H9 (cell line): ENCODE measurements around the gene SELENOV. TPM values are rescaled to one million over a fixed set of nuclear protein-coding genes. Genes with fewer than 3 reads are reported as not detected.
"Not testable (repeated sequence)": the region's sequence is repeated elsewhere in the genome, so short reads cannot be mapped to it uniquely, and the experiment has no call there.

Experiments
- DNase-seq: peaks from one replicate; pipeline ENCODE4 v3.0.0-alpha.2; 2017
- H2AFZ ChIP-seq: one replicate; pipeline ENCODE4 v1.6.1; 2013; ENCODE audit warnings: mild to moderate bottlenecking, low read length, control low read depth, moderate library complexity
- H2AK5ac ChIP-seq: 2 replicates; pipeline ENCODE4 v1.6.1; 2013; ENCODE audit warnings: low read length, control low read depth, mixed read lengths; ENCODE audit not compliant: insufficient read length
- H2BK120ac ChIP-seq: one replicate; pipeline ENCODE4 v1.6.1; 2013; ENCODE audit warnings: low read depth, mild to moderate bottlenecking, low read length, control low read depth, inconsistent platforms; ENCODE audit not compliant: poor library complexity, severe bottlenecking
- H2BK12ac ChIP-seq: 2 replicates; pipeline ENCODE4 v1.6.1; 2013; ENCODE audit warnings: low read length, control low read depth, mixed read lengths, low read depth; ENCODE audit not compliant: insufficient read length
- H2BK15ac ChIP-seq: 2 replicates; pipeline ENCODE4 v1.6.1; 2013; ENCODE audit warnings: low read depth, low read length, control low read depth
- H2BK20ac ChIP-seq: one replicate; pipeline ENCODE4 v1.6.1; 2013; ENCODE audit warnings: low read depth, mild to moderate bottlenecking, low read length, control low read depth, inconsistent platforms; ENCODE audit not compliant: poor library complexity, severe bottlenecking
- H2BK5ac ChIP-seq: 2 replicates; pipeline ENCODE4 v1.6.1; 2013; ENCODE audit warnings: low read length, control low read depth, mixed read lengths; ENCODE audit not compliant: insufficient read length
- H3K14ac ChIP-seq: 2 replicates; pipeline ENCODE4 v1.6.1; 2013; ENCODE audit warnings: low read length, control low read depth; ENCODE audit not compliant: insufficient read depth
- H3K18ac ChIP-seq: 2 replicates; pipeline ENCODE4 v1.6.1; 2013; ENCODE audit warnings: low read depth, mild to moderate bottlenecking, mixed read lengths, low read length, control low read depth; ENCODE audit not compliant: insufficient read length
- H3K23ac ChIP-seq: 2 replicates; pipeline ENCODE4 v1.6.1; 2013; ENCODE audit warnings: low read length, control low read depth, mixed read lengths, low read depth; ENCODE audit not compliant: insufficient read length
- H3K23me2 ChIP-seq: 2 replicates; pipeline ENCODE4 v1.6.1; 2013; ENCODE audit warnings: low read depth, mild to moderate bottlenecking, mixed read lengths, low read length, control low read depth; ENCODE audit not compliant: insufficient read length, poor library complexity, severe bottlenecking
- H3K27ac ChIP-seq: 2 replicates; pipeline ENCODE4 v1.5.1; 2013; ENCODE audit warnings: low read length, control low read depth, mixed read lengths, low read depth; ENCODE audit not compliant: insufficient read length
- H3K27me3 ChIP-seq: 2 replicates; pipeline ENCODE4 v1.6.1; 2013; ENCODE audit warnings: low read length, control low read depth, inconsistent platforms; ENCODE audit not compliant: insufficient read depth
- H3K4ac ChIP-seq: 2 replicates; pipeline ENCODE4 v1.6.1; 2013; ENCODE audit warnings: low read depth, mild to moderate bottlenecking, control low read depth, inconsistent platforms, low read length, moderate library complexity
- H3K4me1 ChIP-seq: 2 replicates; pipeline ENCODE4 v1.6.1; 2013; ENCODE audit warnings: low read length, control low read depth, inconsistent platforms; ENCODE audit not compliant: insufficient read depth
- H3K4me2 ChIP-seq: 2 replicates; pipeline ENCODE4 v1.6.1; 2013; ENCODE audit warnings: low read length, control low read depth, mixed read lengths; ENCODE audit not compliant: insufficient read length, insufficient read depth
- H3K56ac ChIP-seq: 2 replicates; pipeline ENCODE4 v1.6.1; 2013; ENCODE audit warnings: low read depth, mild to moderate bottlenecking, mixed read lengths, low read length, control low read depth; ENCODE audit not compliant: insufficient read length
- H3K79me1 ChIP-seq: 2 replicates; pipeline ENCODE4 v1.6.1; 2013; ENCODE audit warnings: low read depth, mild to moderate bottlenecking, moderate library complexity, low read length, control low read depth, inconsistent platforms; ENCODE audit not compliant: insufficient read depth, poor library complexity, severe bottlenecking
- H3K79me2 ChIP-seq: 2 replicates; pipeline ENCODE4 v1.6.1; 2013; ENCODE audit warnings: low read length, control low read depth, inconsistent platforms; ENCODE audit not compliant: insufficient read depth
- H3K9ac ChIP-seq: 2 replicates; pipeline ENCODE4 v1.6.1; 2013; ENCODE audit warnings: low read length, control low read depth, mixed read lengths; ENCODE audit not compliant: insufficient read length; ENCODE audit errors: extremely low read depth
- H3K9me3 ChIP-seq: one replicate; pipeline ENCODE4 v1.6.1; 2013; ENCODE audit warnings: low read depth, low read length, inconsistent platforms; ENCODE audit not compliant: control insufficient read depth
- H3T11ph ChIP-seq: one replicate; pipeline ENCODE4 v1.6.1; 2013; ENCODE audit warnings: mild to moderate bottlenecking, low read length, control low read depth, inconsistent platforms
- H4K20me1 ChIP-seq: one replicate; pipeline ENCODE4 v1.6.1; 2013; ENCODE audit not compliant: control insufficient read depth, insufficient read length, insufficient read depth
- H4K5ac ChIP-seq: 2 replicates; pipeline ENCODE4 v1.6.1; 2013; ENCODE audit warnings: low read depth, mild to moderate bottlenecking, mixed read lengths, low read length, control low read depth; ENCODE audit not compliant: insufficient read length
- H4K8ac ChIP-seq: replicated peaks from 2 replicates; pipeline ENCODE4 v1.6.1; 2013; ENCODE audit warnings: low read length, control low read depth, mixed read lengths, low read depth; ENCODE audit not compliant: insufficient read length
- H4K91ac ChIP-seq: 2 replicates; pipeline ENCODE4 v1.6.1; 2013; ENCODE audit warnings: low read depth, mild to moderate bottlenecking, moderate library complexity, mixed read lengths, low read length, control low read depth; ENCODE audit not compliant: insufficient read length
- H3K27ac Mint-ChIP-seq, 3 experiments: 2 replicates in 2 of 3; 3 replicates in 1 of 3; pipeline ENCODE4 v1.8.0; 2020 to 2021; ENCODE audit warnings: mixed read lengths in 3 of 3, mild to moderate bottlenecking in 1 of 3, moderate library complexity in 1 of 3
- H3K27me3 Mint-ChIP-seq: 2 replicates; pipeline ENCODE4 v1.8.0; 2021; ENCODE audit warnings: low read depth, mild to moderate bottlenecking, moderate library complexity, mixed read lengths
- H3K36me3 Mint-ChIP-seq, 3 experiments: 2 replicates in 2 of 3; 3 replicates in 1 of 3; pipeline ENCODE4 v1.8.0; 2020 to 2021; ENCODE audit warnings: low read depth in 3 of 3, mixed read lengths in 3 of 3; ENCODE audit not compliant: insufficient read depth in 1 of 3
- H3K4me1 Mint-ChIP-seq, 2 experiments: 2 replicates each; pipeline ENCODE4 v1.8.0; 2020; ENCODE audit warnings: mixed read lengths in 2 of 2
- H3K4me3 Mint-ChIP-seq, 2 experiments: 2 replicates in 1 of 2; 3 replicates in 1 of 2; pipeline ENCODE4 v1.8.0; 2020 to 2021; ENCODE audit warnings: mild to moderate bottlenecking in 2 of 2, mixed read lengths in 2 of 2, moderate library complexity in 1 of 2
- H3K9me3 Mint-ChIP-seq, 2 experiments: 2 replicates in 1 of 2; 3 replicates in 1 of 2; pipeline ENCODE4 v1.8.0; 2020; ENCODE audit warnings: mild to moderate bottlenecking in 2 of 2, mixed read lengths in 2 of 2, moderate library complexity in 1 of 2
- WGBS: extraction: QIAGEN DNeasy Blood & Tissue Kit; methylation state at CpG from one replicate; pipeline ENCODE4 v1.1.7; 2013; ENCODE audit warnings: missing lambda C conversion rate, low lambda C conversion rate, mixed read lengths; ENCODE audit not compliant: insufficient read length; ENCODE audit errors: extremely low coverage; 5-methylcytosine and 5-hydroxymethylcytosine counted together
- total RNA-seq: library from RNA; stranded (reverse); gene quantifications from 2 replicates; pipeline ENCODE4 v1.2.1, GENCODE V29; 2021
- TF ChIP-seq, protein P1 (sequence below): fragments of 200-600 bp; sonication (generic); conservative IDR thresholded peaks from 3 replicates; pipeline ENCODE4 v1.8.0; 2021; ENCODE audit warnings: antibody characterized with exemption, mild to moderate bottlenecking

The SELENOV gene
- total RNA-seq, 1 experiment from 2014 or later = 6.9 TPM

DNA sequence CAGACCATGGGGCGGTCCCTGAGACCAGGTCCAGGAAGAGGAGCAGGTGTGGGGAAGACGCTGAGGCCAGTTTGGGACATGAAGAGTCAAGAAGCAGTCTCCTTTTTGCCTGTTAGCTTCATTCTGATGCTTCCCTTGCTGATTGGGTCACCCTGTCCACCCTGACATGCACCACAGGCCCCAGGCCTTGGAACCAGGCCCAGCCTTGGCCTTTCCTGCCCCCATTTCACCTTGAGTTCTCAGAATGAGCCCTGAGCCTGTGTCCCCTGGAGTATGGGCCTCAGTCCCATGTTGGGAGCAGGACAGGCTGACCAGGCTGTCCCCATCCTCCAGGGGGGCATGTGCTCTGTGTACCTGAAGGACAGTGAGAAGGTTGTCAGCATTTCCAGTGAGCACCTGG lies 39.2 kb upstream of the SELENOV start:
- H3K23ac ChIP-seq = no peak overlapping the region

DNA sequence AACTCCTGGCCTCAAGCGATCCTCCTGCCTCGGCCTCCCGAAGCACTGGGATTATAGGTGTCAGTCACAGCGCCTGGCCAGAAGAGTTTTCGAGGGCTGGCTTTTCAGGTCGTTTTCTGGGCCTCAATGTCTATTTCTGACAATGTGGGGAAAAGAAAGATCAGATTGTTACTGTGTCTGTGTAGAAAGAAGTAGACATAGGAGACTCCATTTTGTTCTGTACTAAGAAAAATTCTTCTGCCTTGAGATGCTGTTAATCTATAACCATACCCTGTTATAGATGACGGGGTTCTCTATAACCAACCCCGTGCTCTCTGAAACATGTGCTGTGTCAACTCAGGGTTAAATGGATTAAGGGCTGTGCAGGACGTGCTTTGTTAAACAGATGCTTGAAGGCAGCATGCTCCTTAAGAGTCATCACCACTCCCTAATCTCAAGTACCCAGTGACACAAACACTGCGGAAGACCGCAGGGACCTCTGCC lies 35.6 kb upstream of the SELENOV start:
- H2AK5ac ChIP-seq, H3K4me2 ChIP-seq, H3K18ac ChIP-seq, H3K14ac ChIP-seq, H3K4me1 ChIP-seq, H3K9ac ChIP-seq, H4K20me1 ChIP-seq, H4K8ac ChIP-seq, H2BK120ac ChIP-seq, H3K23ac ChIP-seq, H3K27me3 ChIP-seq, H3K4ac ChIP-seq, H3K27ac ChIP-seq, H2BK20ac ChIP-seq, DNase-seq, H2AFZ ChIP-seq, H3K9me3 Mint-ChIP-seq, H4K91ac ChIP-seq, H3K27me3 Mint-ChIP-seq, H3K56ac ChIP-seq, H2BK5ac ChIP-seq, H2BK15ac ChIP-seq, H2BK12ac ChIP-seq, H3T11ph ChIP-seq, H3K9me3 ChIP-seq, H4K5ac ChIP-seq, H3K23me2 ChIP-seq: not testable (repeated sequence)
- Mint-ChIP-seq H3K4me3 (peak overlapping the region in 1 of 2 experiments; percentile 97; a peak in 3 of 5 replicates), H3K27ac (peak overlapping the region in 2 of 3 experiments; percentile 88 to 95; a peak in 4 of 7 replicates), H3K4me1 (peaks cover 17 to 26% of the 10 kb centered on the region in 2 experiments), H3K36me3 (peaks cover 30 to 55% (median 52%) of the 10 kb centered on the region in 3 experiments; a peak in 6 of 7 replicates)
- Histone ChIP-seq H3K79me2 (peaks cover 12% of the 10 kb centered on the region), H3K79me1 (peaks cover 12% of the 10 kb centered on the region)
- WGBS = no CpG with 5 or more reads among the region's 11 CpGs

More for the DNA sequence above, 39.2 kb upstream of the SELENOV start:
- Mint-ChIP-seq H3K36me3 (peaks cover 28 to 57% (median 53%) of the 10 kb centered on the region in 3 experiments; a peak in 6 of 7 replicates), H3K4me1 (peaks cover 11 to 17% of the 10 kb centered on the region in 2 experiments), H3K27me3 (no peaks in the 10 kb centered on the region; the same call in 1 of the 2 replicates), H3K27ac (peak overlapping the region in 2 of 3 experiments; percentile 55 to 64; a peak in 2 of 7 replicates), H3K4me3 (no peak overlapping the region), H3K9me3 (no peaks in the 10 kb centered on the region; a peak in 2 of 5 replicates)
- no peaks in the 10 kb centered on the region for H3K79me1 ChIP-seq
- no peaks in the 10 kb centered on the region for H3K27me3 ChIP-seq
- no peak overlapping the region for H4K91ac ChIP-seq
- no peak overlapping the region for H3K56ac ChIP-seq
- H3K79me2 ChIP-seq = no peaks in the 10 kb centered on the region
- H2AFZ ChIP-seq = no peak overlapping the region
- TF ChIP-seq, protein P1, sequence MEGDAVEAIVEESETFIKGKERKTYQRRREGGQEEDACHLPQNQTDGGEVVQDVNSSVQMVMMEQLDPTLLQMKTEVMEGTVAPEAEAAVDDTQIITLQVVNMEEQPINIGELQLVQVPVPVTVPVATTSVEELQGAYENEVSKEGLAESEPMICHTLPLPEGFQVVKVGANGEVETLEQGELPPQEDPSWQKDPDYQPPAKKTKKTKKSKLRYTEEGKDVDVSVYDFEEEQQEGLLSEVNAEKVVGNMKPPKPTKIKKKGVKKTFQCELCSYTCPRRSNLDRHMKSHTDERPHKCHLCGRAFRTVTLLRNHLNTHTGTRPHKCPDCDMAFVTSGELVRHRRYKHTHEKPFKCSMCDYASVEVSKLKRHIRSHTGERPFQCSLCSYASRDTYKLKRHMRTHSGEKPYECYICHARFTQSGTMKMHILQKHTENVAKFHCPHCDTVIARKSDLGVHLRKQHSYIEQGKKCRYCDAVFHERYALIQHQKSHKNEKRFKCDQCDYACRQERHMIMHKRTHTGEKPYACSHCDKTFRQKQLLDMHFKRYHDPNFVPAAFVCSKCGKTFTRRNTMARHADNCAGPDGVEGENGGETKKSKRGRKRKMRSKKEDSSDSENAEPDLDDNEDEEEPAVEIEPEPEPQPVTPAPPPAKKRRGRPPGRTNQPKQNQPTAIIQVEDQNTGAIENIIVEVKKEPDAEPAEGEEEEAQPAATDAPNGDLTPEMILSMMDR = no peak
- H3K14ac ChIP-seq = no peak overlapping the region
- H4K5ac ChIP-seq = no peak overlapping the region
- H4K20me1 ChIP-seq = no peaks in the 10 kb centered on the region
- H3K4ac ChIP-seq = no peak overlapping the region
- no peak overlapping the region for H2BK20ac ChIP-seq
- H3K23me2 ChIP-seq = no peaks in the 10 kb centered on the region
- DNase-seq = no peak
- no peak overlapping the region for H2BK15ac ChIP-seq
- no peak overlapping the region for H2BK12ac ChIP-seq
- H4K8ac ChIP-seq = no peak overlapping the region
- WGBS = no CpG with 5 or more reads among the region's 2 CpGs
- no peak overlapping the region for H2BK5ac ChIP-seq
- no peak overlapping the region for H3K9ac ChIP-seq
- H3T11ph ChIP-seq = no peak overlapping the region
- no peak overlapping the region for H3K27ac ChIP-seq
- H2AK5ac ChIP-seq = no peak overlapping the region
- H3K18ac ChIP-seq = no peak overlapping the region
- H3K9me3 ChIP-seq = no peaks in the 10 kb centered on the region
- no peak overlapping the region for H2BK120ac ChIP-seq
- no peak overlapping the region for H3K4me2 ChIP-seq
- H3K4me1 ChIP-seq = no peaks in the 10 kb centered on the region
